GM12865 (cell line): ENCODE results near the gene BHMT2.

Experiments used
- DNase-seq: peaks from one replicate; pipeline ENCODE4 v3.0.0; 2010; ENCODE audit warnings: low read depth
- H3K4me3 ChIP-seq: 2 replicates; pipeline ENCODE4 v1.5.1; 2011; ENCODE audit warnings: mild to moderate bottlenecking, low read depth, low read length, control low read depth
- TF ChIP-seq, protein P1 (sequence below): IDR thresholded peaks from 2 replicates; pipeline ENCODE4 v1.5.1; 2011; ENCODE audit warnings: low read length, control low read depth, low read depth, inconsistent platforms; ENCODE audit not compliant: insufficient read depth; ENCODE audit errors: missing control alignments

The BHMT2 gene

DNA sequence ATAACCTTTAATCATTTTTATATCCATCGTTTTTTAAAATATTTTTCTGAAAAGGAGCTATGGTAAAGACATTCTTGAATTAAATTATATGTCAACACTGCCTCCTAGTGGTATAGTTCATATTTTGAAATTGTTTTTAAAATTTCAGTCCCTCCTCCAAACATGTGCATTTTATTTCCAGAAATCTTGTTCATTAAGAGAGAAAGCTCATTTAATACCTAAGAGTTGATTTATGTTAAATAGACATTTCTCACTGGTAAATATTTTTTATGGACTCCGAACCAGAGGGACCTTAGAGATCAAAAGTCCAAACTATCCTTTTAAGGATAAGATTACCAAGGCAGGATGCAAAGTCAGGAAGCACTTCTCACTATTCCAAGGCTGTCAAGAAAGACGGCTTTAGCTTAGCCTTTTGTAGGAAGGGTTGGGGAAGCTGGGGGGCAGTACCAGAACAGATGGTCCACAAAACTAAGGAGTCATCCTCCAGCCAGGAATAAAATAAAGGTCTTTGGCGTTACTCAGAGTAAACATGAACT is 63.6 kb downstream of the BHMT2 start:
- DNase-seq = peak; percentile 49
- H3K4me3 ChIP-seq = no peak overlapping the region
- TF ChIP-seq, protein P1, sequence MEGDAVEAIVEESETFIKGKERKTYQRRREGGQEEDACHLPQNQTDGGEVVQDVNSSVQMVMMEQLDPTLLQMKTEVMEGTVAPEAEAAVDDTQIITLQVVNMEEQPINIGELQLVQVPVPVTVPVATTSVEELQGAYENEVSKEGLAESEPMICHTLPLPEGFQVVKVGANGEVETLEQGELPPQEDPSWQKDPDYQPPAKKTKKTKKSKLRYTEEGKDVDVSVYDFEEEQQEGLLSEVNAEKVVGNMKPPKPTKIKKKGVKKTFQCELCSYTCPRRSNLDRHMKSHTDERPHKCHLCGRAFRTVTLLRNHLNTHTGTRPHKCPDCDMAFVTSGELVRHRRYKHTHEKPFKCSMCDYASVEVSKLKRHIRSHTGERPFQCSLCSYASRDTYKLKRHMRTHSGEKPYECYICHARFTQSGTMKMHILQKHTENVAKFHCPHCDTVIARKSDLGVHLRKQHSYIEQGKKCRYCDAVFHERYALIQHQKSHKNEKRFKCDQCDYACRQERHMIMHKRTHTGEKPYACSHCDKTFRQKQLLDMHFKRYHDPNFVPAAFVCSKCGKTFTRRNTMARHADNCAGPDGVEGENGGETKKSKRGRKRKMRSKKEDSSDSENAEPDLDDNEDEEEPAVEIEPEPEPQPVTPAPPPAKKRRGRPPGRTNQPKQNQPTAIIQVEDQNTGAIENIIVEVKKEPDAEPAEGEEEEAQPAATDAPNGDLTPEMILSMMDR = peak; percentile 16

DNA sequence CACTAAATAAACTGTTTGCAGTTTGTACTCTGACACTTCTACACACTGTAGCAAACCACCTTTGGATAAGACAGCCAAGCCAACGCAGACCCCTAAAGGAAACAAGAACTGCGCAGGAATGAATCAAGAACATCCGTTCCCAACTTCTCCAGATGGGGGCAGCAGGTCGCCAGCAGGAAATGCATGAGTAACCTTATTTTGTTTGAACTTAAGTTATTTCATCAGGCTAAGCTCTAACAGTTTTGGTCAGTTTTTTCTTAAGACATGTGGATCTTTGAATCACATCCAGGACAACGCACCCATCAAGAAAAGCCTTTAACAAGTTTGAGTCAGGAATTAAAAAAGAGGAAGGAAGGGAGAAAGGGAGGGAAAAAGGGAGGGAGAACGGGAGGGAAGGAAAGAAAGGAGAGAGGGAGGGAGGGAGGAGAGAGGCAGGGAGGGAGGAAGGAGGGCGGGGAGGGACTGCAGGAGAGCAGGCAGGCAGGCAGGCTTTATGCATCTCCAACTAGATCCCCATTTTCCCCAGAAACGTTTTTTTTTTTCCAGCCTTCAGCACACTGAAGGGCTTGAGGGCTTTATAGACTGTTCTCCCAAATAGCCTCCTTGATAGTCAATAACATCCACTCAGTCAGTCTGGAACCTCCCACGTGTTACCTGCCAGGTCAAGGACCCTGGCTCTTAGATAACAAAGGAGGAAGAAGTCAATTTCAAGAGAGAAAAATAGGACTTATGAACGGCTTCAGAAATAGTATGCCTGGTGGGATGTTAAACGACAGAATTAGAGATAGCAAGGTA is 64.3 kb downstream of the BHMT2 start:
- H3K4me3 ChIP-seq = no peak overlapping the region
- DNase-seq = peak; percentile 83
- TF ChIP-seq, protein P1 = peak; percentile 80

DNA sequence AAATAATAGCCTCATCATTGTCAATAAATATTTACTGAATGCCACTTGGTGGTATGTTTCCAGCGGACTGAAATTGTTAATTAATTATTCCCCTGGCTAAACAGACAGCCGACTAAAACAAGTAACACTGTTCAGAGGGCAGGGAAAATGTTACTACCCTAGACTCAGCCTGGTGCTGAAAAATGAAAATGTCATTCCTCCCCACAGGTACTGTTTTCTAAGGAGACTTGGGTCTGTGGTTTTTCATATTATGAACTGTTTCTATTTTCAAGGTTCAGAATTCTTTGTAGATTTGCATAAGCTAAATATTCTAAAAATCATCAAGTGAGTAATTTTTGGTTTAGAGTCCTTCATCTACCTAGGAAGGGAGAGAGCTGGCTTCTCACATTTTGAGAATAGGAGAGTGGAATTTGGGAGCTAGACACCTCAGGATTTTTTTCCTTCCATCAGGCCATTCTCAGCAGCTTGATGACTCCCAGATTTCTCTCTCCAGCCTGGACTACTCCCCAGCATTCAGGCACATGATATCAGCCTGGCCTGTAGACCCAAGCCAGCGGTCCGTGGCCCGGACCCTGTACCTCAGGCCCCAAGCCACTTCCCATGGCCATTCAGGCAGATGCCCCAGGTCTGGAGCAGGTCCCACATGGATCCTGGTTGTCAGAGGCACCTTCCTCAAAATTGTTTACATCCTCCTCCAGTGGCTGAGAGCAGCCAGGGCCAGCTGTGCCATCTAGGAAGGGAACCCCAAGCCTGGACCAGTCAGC is 66.4 kb downstream of the BHMT2 start:
- TF ChIP-seq, protein P1 = no peak
- peak; percentile 47 for DNase-seq
- H3K4me3 ChIP-seq = no peak overlapping the region

GRCh38 chr5:79136618-79137017 is 67.1 kb downstream of the BHMT2 start:
- TF ChIP-seq, protein P1 = no peak
- no peak for DNase-seq
- no peak overlapping the region for H3K4me3 ChIP-seq
